ENCODE data around the gene LDLRAD4. TPM values are rescaled to one million over a fixed set of nuclear protein-coding genes. Genes with fewer than 3 reads are reported as not detected.

LDLRAD4 gene
- total RNA-seq, 1 donor from 2014 or later = 4.3 TPM

- no peak for DNase-seq (ENCODE audit: low read depth)
Observed at GRCh38 chr18:13229001-13229671, 10.6 kb downstream of the LDLRAD4 start.

- DNase-seq (ENCODE audit: low read depth) = no peak
Observed at GRCh38 chr18:13231151-13231550, 12.6 kb downstream of the LDLRAD4 start.

GRCh38 chr18:13232086-13232917, 13.7 kb downstream of the LDLRAD4 start:
- DNase-seq (ENCODE audit: low read depth) = no peak

GRCh38 chr18:13232971-13233786, 14.6 kb downstream of the LDLRAD4 start:
- no peak for DNase-seq (ENCODE audit: low read depth)

- no peak for DNase-seq (ENCODE audit: low read depth)
Observed at GRCh38 chr18:13233787-13234783, 15.5 kb downstream of the LDLRAD4 start.

GRCh38 chr18:13235421-13235831, 16.9 kb downstream of the LDLRAD4 start:
- peak; percentile 17 for DNase-seq (ENCODE audit: low read depth)

GRCh38 chr18:13235981-13236380, 17.4 kb downstream of the LDLRAD4 start:
- DNase-seq (ENCODE audit: low read depth) = no peak

GRCh38 chr18:13236411-13236810, 17.9 kb downstream of the LDLRAD4 start:
- DNase-seq (ENCODE audit: low read depth) = no peak

- no peak for DNase-seq (ENCODE audit: low read depth)
Observed at GRCh38 chr18:13237073-13237472, 18.5 kb downstream of the LDLRAD4 start.

- DNase-seq (ENCODE audit: low read depth) = no peak
Observed at GRCh38 chr18:13237641-13238040, 19.1 kb downstream of the LDLRAD4 start.

- DNase-seq (ENCODE audit: low read depth) = no peak
Observed at GRCh38 chr18:13239171-13239956, 20.8 kb downstream of the LDLRAD4 start.

GRCh38 chr18:13240060-13240725, 21.6 kb downstream of the LDLRAD4 start:
- DNase-seq (ENCODE audit: low read depth) = no peak

GRCh38 chr18:13241083-13241892, 22.7 kb downstream of the LDLRAD4 start:
- DNase-seq (ENCODE audit: low read depth) = no peak

- no peak for DNase-seq (ENCODE audit: low read depth)
Observed at GRCh38 chr18:13241893-13242175, 23.3 kb downstream of the LDLRAD4 start.

- DNase-seq (ENCODE audit: low read depth) = no peak
Observed at GRCh38 chr18:13242797-13243196, 24.2 kb downstream of the LDLRAD4 start.

- DNase-seq (ENCODE audit: low read depth) = no peak
Observed at GRCh38 chr18:13243363-13243762, 24.8 kb downstream of the LDLRAD4 start.

GRCh38 chr18:13244135-13244534, 25.6 kb downstream of the LDLRAD4 start:
- DNase-seq (ENCODE audit: low read depth) = no peak

GRCh38 chr18:13245481-13246000, 27.0 kb downstream of the LDLRAD4 start:
- DNase-seq (ENCODE audit: low read depth) = no peak

GRCh38 chr18:13246121-13246520, 27.6 kb downstream of the LDLRAD4 start:
- no peak for DNase-seq (ENCODE audit: low read depth)

Data from renal cortical epithelial cell (primary cell).